Renal cortex interstitium (tissue), 11 donors: Measurements from ENCODE around the gene ADGRB2. TPM values are rescaled to one million over a fixed set of nuclear protein-coding genes. Genes with fewer than 3 reads are reported as not detected.

Experiments
- DNase-seq, 11 donors: peaks; one replicate each; pipeline ENCODE4 v3.0.0-alpha.2; 2013; ENCODE audit warnings: low read depth in 9 of 11, low spot score in 4 of 11; ENCODE audit errors: extremely low read depth in 1 of 11
- polyA plus RNA-seq, 3 donors: library from polyadenylated mRNA; unstranded; fragments of 120-200 nt; gene quantifications; one replicate each; pipeline ENCODE4 v1.2.1, GENCODE V29; 2013; ENCODE audit not compliant: insufficient read length in 3 of 3

ADGRB2 gene
- polyA plus RNA-seq, 3 donors = 9.7 to 17.9 (median 16.7) TPM

DNA sequence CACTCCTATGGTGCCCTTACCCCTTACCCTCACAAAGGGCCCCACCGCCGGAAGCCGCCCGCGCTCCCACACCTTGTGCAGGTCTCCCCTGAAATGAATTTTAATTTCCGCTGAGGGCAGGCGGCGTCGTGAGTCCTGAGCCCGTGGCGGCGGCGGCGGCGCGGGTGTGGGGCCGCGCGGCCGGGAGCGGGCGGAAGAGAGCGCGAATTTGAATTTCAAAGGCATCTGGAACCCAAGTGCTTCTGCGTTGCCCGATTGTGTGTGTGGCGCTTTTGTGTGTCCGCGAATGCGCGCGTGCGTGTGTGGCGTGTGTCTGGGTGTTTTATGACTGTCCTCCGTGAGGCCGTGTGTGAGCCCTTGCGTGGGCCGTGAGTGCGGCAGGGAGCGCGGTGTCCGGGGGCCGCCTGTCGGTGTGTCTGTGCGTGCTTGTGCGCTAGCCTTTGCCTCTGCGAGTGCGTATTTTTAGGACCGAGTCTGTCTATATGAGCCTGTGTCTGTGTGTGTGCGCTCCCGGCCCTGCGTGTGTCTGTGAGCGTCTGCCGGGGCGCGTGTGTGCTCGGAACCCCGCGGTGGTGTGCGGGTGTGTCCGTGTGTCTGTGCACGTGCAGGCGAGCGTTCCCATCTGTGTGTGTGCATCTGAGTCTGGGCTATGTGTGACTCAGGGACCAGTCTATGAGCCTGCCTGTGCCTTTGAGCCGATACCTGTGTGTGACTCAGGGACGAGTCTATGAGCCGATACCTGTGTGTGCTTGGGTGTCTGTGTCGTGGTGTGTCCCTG lies 7.9 kb upstream of the ADGRB2 start:
- no peak for DNase-seq

DNA sequence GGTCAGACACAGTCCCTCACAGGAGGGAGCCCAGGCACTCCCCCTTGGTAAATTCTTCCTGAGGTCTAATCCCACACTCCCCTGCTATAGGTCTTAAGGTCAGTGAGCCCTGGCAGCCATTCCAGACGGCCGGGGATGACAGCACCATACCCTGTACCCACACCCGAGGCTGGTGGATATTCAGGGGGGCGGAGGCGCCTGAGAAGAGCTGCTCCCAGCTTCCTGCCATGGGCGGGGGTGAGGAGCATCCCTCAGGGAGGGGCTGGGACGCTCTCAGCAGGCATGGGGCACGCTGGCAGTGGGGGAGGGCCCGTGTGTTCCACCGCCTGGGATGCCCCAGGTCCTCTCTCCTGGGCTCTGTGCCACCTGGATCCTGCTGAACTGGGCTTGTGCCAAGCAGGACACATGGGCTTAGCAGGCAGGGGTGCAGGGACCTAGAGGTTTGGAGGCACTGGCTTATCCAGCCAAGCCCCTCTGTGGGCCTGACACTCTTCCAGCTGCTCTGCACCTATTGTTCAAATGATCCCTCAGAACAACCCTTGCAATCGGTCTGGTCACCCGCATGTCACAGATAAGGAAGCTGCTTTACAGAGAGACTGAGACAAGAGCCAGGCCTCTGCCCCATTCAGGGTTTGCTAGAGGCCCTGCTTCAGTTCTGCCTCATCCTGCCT lies 5.7 kb upstream of the ADGRB2 start:
- no peak for DNase-seq

DNA sequence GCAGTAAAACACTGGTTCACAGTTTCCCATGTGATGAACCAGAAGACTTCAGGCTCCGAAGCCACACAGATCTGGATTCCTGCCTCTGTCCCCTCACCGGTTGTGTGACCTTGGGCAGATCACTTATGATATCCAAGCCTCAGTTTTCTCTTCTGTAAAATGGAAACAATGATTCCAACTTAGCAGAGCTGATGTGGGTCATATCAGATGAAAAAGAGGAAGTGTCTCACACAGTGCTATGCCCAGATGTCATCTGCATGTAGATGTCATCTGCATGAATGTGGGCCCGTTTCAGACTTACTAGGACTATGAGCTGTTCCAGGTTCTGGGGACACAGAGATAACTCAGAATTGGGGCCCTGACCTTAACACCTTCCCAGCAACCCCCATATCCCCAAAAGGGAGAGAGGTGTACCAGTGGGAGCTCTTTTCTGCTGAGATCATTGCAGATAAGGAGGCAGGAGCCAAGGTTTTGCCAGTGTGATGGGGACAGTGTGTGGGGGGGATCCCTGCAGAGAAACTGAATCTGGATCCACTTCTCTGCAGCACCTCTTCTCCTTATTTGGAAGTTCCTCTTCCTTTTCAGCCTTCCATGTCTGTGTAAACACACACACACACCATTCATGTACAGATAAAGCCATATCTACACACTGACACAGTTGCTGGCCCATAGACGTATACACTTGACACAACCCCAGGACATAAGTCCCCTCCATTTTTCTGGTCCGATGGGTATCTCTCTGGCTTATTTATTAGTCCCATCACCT lies 5.0 kb upstream of the ADGRB2 start:
- no peak for DNase-seq

DNA sequence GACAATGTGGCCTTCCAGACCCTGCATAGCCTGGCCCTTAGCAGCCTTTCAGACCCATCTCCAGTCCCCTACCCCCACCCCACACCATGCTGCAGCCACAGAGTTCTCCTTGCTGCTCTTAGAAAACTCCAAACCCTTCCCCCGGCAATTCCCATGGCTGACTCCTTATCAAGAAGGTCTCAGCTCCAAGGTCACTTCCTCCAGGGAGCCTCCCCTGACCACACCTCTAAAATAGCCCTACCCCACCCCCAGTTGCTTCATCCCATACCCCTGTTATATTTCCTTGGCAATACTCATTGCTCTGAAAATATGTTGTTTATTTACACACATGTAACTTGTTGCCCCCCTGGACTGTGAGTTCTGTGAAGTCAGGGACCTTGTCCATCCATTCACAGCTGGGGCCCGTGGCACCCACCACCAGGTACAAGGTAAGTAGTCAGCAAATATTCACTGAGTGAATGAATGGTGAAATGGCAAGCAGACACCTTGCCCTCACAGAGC lies 4.3 kb upstream of the ADGRB2 start:
- no peak for DNase-seq

DNA sequence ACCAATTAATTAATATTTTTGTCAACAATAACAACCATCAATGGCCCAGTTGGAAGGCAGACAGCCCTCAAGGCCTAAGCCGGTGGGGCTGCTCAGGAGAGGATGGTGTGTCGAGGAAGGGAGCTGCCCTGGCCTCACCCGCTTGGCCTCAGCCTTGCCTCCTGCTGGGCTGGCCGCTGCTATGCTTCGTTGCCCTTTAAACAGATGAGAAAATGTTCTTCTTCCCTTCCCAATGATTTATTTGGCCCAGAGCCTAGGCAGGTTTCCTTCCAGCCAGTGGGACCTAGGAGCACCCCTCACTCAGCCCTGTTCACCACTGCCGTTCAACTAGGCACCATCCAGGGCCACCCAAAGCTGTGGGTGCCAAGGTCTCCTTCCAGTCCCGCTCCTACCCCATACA lies 3.1 kb upstream of the ADGRB2 start:
- no peak for DNase-seq

DNA sequence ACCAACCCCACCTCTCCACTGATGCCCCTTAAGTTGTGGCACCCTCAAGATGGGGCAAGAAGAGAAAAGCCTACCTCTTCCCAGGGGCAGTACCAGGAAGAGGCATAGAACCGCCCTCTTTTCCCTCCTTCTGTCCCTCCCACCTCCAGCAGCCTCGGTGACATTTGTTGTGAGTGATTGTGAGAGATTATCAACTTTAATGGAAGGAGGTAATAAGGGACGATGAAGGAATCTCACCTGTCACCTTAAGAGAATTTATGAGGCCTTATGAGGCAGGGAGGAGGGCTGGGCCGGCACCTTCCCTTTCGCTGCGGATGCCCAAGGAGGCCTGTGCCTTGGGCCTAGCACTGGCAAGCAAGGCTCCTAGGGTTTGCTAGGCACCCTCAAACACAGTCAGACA lies 1.4 kb upstream of the ADGRB2 start:
- no peak for DNase-seq

DNA sequence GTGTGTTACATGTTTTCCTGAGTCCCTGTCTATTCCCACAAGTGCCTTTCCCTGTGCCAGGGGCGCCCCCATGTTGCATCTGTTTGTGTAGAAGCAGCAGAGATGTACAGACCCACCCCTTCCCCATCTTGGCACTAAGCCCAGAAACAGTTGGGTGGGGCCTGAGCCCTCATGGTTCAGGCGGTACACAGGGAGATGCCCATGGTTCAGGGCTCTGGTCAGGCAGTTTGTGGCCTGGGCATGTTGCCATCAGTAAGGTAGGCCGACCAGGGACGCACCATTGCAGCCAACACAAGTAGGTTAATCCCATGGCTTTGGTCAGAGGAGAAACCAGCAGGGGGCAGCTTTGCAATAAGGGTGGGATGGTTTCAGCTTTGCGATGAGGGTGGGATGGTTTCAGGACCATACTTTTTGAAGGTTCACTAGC lies 914 bp upstream of the ADGRB2 start:
- DNase-seq = no peak

DNA sequence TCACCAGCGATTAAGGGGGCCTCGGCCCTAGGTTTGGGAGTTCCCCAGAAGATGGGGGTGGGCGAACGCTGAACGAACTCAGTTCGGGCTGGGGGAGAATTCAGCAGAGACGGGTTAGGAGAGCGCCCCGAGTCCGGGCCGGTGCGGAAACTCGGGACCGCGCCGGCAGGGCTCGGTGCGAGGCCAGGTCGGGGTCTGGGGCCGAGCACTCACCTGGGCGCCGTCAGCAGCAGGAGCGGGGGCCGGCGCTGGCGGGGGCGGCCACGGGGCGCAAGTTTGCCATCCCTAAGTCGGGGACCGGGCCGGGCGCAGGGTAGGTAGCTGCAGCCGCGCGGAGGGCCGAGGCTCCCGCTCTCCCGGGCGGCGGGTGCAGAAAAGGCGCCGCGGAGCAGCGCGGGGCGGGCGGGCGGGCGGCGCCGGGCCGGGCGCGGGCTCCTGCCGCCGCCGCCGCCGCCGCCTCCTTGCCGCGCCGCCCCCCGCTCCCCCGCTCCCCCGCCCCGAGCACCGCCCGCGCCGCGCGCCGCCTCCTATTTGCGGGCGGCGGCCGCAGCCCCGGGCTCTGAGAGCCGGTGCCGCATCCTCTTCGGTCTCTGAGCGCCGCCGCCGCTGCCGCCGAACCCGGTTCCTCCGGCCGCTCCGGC lies 349 bp downstream of the ADGRB2 start:
- DNase-seq = no peak

DNA sequence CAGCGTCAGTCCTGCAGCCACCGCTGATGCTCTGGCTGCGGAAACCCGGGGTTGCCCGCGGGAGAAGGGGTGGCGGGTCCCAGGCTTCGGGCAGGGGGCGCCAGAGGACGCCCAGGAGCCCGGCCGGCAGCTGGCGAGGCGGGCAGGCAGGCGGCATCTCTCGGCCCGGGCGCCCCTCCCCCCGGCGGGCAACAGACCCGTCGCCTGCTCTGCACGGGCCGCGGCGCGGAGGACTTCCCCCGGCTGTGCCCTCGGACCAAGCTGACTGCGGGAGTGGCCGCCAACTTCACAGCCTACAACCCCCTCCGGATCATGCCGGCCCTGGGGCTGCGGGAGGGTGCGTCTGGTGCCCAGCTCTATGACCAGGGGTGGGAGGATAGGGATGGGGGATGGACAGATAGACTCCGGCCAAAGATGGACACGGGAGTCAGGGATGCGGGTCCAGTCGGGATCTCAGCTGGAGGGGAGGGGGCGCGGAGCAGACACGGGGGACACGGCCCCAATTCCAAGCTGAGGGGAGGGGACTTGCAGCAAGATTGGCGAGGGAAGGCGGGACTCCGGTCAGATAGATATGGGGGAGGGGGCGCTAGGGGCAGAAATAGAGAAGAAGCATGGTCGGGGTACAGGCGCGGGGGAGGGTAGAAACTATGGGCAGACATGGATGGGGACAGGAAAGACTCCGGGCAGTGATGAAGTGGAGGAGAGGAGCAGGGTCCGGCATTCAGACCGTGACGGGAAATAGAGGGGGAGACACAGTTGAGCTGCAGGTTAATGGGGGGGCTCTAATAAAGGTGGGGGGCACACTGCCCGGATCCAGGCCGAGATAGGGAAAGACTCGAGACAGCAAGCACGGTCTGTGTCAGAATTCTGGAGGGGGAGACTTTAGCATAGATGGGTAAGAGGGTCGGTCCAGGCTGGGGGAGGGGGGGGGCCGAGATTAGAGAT lies 1.1 kb downstream of the ADGRB2 start:
- DNase-seq = peak in 4 of 11 donors; percentile 67 to 75 (median 70)

DNA sequence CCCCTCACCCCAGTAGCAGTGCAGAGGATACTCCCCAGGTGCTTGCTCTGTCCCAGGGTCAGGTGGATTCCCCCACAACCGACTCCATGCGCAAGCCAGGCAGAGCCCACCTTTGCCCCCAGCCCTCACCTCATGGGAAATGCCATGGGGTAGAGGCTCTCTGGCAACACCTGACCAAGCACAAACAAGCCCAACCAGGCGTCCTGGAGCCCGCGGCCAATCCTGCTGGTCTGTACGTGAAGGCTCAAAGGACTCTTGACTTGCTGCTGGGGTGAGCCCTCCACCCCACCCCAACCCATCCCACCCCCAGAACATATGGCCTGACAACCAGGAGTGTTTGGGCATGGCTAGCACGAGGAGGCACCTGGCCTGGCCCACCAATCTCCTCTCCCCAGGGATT lies 1.8 kb downstream of the ADGRB2 start:
- DNase-seq = no peak

DNA sequence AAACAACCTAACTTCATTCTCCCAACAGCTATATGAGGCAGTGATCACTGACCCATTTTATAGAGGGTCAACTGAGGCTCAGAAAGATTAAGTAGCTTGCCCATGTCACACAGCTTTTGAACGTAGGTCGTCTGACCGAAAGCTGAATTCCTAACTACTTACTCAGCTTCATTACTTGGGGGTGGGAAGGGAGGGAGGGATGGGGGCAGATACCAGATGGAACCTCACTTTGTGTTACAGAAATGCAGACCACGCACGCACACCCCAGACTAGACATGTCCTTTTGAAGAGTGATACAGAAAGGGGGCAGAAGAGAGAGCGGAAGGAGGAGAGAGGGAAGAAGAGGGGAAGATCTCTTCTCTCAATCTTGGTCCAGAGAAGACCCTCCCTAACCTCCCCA lies 2.3 kb downstream of the ADGRB2 start:
- no peak for DNase-seq

DNA sequence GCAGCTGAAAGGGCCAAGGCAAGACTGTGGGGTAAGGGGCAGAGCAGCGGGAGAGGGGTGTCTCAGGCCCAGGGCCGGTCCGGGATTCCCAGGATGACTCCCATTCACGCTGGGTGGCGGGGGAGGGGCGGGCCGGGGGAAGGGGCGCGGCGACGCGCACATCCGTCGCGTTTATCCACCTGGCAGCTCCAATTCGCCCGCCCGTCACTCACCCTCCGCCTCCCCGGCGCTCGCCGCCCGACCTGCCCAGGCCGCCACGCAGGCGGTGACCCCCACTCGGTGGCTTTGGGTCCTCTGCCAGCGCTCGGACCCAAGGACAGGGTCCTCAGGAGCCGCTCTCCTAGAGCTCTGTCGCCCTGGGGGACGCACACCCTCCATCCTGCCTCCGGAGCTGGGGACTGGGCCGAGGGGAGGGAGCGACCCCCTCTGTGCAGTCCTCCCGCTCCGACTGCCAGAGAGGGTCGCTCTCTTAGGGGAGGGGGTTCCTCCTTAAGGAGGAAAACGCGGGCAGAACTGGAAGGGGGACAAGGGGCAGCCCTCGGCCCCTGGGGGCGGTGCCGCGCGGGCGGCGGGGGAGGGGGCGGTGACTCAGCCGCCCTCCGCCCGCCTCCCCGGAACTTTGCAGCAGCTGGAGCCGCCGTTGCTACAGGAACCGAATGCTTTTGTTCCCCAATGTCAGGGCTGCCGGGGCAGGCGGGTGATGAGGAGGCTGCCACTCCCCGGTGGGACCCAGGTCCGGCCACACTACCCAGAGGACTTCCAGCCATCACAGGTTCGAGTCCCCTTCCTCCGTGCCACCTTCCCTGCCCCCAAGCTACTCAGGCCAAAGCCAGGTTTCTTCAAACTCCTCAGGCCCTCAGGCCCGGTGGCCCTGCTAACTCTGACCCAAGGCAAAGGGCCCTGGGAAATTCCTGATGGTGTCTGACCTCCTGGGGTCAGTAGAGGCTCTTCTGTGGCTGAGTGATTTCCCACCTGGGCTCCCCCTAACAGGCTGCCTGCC lies 3.4 kb downstream of the ADGRB2 start:
- peak in 5 of 11 donors; percentile 47 to 67 (median 63) for DNase-seq

DNA sequence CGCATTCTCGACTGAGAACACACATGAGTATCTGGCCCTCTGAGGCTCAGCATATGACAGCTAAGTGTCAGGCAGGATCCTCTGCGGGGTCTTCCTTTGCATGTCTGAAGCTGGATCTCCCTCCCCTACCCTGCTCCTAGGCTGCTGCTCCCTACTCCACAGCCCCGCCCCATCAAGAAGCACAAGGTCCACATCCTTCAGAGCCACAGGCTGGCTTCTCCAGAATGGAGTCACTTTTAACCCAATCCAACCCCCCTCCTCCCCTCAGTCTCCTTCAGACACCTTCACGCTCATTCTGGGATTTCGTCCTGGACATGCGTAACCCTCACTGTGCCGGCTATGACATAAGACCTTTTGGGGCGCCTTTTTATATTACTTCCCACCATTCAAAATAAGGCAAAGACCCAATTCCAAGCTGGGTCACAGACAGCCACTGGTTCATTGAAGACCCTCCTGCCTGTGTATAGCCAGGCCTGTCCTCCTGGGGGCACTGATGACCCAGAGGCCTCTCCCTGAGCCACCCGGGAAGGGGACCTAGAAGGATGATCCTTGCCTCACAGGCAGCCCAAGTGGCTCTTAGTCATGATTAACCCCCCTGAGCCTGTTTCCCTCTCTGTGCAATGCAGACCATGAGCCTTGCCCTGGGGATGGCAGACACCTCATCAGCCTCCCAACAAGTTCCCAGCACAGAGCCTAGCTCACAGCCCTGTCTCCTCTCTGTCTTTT lies 4.7 kb downstream of the ADGRB2 start:
- no peak for DNase-seq

DNA sequence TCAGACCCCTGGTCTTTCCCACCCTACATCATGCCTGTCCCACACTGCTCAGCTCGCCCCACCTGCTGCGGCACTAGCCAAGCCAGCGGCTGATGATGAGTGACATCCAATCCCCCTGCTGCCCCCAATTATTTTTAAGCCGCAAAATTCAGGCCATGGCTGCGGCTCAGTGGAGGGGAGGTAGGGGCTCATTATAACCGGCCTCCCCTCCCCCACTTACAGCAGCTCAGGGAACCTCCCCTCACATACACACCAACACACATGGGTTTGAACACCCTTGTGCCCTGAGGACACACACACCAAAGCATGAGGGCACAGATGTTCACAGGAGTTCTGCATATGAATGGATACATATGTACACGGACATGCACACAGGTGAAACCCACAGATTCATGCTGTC lies 5.3 kb downstream of the ADGRB2 start:
- DNase-seq = no peak

DNA sequence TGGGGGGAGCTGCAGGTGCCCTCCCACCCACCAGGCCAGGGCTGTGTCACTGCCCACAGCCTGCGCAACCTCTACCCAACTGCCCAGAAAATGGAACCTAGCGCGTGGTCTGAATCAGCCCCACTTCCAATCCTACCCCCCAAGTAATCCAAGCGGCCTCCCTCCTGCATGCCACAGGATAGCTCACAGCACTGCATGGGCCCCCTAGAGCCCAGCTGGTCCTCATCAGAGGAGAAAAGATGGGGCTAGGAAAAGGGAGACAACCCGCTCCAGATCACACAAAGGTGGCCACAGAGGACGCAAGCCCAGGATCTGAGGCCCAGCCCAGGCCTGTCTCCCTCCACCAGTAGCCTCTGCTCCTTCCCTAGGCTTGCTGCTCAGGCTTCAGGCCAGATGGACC lies 6.2 kb downstream of the ADGRB2 start:
- DNase-seq = no peak

DNA sequence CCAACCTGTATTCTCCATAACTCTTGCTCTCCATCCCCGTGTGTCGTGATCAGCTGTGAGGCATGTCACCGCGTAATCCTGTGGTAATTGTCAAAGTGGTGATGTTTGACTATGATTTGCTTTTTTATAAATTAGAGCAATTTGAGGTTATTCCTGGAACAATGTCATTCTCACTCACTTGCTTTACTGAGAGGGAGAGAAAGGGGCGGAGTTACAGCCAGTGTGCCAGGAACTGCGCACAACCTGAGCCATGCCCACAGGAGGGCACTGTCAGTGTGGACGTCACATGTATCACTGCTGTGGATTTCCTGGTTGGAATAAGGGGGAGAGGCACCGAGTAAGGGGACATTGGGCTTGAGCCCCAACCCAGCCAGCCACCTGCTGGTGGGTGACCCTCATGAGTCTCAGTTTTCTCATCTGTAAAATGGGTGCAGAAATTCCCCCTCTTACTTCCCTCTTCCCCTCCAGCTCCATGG lies 6.9 kb downstream of the ADGRB2 start:
- DNase-seq = no peak
